Stimulated activated CD8-positive, alpha-beta memory T cell treated with anti-CD3 and anti-CD28 coated beads, Interleukin-15, amount 100 ng/mL, for 1 hour (primary cell): Measurements from ENCODE around the gene AK1.

Experiments used
- DNase-seq: peaks from one replicate; pipeline ENCODE4 v3.0.0-alpha.2; 2020; ENCODE audit warnings: low read depth

Gene AK1, protein sequence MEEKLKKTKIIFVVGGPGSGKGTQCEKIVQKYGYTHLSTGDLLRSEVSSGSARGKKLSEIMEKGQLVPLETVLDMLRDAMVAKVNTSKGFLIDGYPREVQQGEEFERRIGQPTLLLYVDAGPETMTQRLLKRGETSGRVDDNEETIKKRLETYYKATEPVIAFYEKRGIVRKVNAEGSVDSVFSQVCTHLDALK

DNA sequence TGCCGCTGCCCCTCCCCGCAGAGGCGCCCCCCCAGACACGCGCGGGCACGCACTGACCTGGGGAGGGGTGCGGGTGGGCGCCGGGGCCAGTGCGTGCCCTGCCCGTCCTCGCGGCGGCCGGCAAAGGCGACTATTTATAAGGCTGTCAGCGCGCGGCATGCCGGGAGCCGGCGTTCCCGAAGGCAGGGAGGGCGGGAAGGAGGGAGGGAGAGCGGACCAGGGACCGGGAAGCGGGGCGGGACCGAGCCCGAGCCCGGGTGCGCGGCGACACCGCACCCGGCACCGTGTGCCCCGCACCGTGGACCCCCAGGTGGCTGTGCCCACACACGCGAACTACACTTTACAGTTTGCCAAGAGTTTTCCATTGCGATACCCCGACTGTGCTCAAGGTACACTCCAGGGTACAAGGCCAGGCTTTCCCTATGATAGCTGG lies at the start of gene AK1:
AK1 (minus strand) TSS at position 110 of the 433 bp plus-strand sequence. CDS start 3,058 bp downstream, outside the sequence.
- DNase-seq, result no peak

DNA sequence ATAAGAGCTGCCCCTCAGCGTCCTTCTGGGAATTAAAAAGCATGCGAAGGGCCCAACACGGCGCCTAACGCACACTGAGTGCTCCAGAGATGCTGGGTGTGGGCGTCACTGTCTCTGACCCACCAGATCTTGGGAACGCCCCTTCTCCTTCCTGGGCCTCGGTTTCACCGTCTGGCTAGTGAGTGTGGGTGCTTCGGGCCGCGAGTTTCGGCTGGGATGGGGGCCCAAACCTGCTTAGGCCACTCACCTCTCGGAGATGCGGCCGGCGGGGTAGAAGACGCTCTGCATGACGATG lies 49.4 kb upstream of the AK1 start:
- no peak for DNase-seq

DNA sequence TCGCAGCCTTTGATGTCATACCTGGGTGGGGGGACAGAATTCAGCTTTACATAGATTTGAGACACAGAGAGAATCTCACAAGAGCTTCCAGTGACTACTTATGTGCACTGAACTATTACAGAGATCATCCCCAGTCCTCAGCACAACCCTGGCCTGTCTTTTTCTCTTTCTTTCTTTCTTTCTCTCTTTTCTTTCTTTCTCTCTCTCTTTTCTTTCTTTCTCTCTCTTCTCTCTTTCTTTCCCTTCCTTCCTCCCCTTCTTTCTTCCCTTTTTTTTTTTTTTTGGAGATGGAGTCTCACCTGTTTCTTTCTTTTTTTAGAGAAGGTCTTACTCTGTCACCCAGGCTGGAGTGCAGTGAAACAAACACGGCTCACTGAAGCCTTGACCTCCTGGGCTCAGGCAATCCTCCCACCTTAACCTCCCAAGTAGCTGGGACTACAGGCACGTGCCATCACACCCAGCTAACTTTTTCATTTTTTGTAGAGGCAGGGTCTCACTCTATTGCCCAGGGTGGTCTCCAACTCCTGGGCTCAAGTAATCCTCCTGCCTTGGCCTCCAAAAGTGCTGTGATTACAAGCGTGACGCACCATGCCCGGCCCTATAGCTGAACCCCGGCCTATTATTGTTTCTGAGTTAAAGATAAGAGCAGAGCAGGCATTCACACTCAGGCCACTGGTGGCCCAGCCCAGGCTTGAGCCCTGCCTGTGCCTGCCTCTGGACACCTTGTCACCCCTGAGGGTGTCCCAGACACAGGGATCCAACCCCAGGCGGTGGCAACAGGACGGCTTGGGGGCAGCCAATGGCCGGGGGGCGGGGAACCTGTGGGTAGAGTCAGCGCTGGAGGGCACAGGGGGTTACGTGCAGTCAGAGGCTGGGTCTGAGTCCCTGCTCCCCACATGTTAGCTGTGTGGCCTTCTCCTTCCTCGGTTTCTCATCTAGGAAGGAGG lies 48.8 kb upstream of the AK1 start:
- no peak for DNase-seq

DNA sequence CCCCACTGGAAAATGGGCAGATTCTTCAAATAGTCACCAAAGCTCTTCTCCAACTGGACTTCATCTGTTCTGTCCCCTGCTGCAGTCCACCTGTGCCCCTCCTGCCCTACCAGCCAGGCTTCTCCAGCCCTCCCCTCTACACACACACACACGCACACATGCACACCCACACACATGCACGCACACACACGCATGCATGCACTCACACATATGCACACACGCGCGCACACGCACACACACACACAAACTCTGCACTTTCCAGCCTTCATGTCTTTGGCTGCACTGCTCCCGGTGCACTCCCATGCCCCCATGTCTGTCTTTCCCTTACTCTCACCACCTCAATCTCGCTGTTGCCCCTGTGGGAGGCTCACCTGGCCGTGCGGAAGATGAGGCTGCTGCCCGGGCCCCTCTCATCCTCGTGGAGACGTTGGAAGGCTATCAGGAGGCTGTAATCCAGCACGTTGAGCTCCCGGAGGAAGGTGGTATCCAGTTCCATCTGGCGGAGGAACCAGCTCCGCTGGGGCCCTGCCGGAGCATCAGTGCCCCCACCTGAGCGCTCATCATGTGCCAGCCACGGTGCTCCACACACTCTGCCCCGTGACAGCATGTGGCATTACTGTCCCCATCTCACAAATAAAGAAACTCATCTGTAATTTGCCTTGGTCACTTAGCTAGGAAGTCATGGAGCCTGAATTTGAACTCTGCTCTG lies 47.4 kb upstream of the AK1 start:
- DNase-seq, result no peak

DNA sequence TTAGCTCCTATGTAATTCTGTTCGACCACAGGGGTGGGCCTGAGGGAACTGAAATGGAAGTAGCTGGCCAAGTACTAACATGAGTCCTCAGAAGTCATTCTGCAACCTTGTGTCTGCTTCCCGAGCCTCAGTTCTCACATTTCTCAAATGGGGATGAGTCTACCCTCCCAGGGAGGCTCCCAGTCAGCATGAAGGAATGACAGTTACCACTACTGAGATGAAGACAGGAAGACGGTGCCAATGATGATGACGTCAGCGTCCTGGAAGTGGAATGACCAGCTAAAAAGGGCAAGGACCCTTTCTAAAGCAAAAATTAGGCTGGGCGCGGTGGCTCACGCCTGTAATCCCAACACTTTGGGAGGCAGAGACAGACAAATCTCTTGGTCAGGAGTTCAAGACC lies 46.3 kb upstream of the AK1 start:
- DNase-seq, result no peak

DNA sequence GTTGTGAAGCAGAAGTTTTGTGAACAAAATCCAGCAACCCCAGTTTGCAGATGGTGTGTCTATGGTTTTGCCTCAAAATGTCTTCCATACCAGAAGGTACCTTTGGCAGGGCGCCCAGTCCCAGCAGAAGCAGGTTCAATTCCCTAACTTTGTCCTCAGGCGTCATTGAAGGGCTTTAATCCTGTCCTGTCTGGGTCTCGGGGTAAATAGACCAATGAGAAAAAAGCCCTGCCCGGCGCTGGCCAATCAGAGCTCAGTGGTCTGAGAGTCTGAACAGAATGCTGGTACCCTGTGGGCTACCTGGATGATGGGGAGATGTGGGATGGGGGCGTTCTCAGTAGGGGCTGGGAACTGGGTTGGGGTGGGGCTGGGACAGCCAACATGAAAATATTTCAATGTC lies 45.6 kb upstream of the AK1 start:
- no peak for DNase-seq

DNA sequence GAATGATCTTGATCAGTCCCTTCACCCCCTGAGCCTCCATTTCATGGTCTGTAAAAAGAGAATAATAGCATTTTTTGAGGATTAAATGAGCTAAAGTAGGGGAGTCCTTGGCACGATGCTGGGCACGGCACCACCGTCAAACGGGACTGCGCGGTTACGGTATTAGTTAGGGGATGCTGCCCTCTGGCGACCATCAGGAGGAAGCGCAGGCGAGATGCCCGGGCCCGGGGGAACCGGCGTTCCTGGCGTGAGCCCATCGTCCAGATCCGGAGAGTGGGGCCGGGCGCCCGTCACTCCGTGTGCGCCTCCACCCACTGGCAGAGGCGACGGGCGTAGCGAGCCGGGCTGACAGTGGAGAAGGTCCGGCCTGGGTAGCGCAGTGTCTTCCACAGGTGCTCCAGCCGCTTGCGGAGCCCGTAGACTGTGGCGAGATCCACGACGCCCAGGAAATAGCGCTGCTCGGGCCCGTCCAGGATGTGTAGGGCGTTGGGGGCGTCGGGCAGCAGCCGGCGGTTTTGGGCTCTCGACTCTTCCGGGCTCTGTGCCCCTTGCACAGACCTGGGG lies 44.2 kb upstream of the AK1 start:
- peak; percentile 65 for DNase-seq

DNA sequence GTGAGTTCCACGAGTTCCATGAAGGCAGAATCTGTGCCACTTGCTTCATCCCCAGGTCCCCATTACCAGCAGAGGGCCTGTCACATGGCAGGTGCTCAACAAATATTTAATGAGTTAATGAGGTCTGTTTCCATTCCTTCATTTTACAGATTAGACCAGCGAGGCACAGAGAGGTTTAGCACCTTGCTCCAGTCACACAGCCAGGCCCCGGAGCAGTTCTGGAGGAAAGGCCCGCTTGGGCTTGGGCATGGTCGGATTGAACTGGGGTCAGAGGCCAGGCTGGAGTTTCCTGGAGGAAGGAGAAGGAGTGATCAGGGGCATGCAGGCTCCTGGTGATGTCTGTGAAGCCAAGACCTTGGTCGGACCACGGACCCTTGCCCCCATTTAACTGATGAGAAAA lies 43.3 kb upstream of the AK1 start:
- DNase-seq, result no peak

DNA sequence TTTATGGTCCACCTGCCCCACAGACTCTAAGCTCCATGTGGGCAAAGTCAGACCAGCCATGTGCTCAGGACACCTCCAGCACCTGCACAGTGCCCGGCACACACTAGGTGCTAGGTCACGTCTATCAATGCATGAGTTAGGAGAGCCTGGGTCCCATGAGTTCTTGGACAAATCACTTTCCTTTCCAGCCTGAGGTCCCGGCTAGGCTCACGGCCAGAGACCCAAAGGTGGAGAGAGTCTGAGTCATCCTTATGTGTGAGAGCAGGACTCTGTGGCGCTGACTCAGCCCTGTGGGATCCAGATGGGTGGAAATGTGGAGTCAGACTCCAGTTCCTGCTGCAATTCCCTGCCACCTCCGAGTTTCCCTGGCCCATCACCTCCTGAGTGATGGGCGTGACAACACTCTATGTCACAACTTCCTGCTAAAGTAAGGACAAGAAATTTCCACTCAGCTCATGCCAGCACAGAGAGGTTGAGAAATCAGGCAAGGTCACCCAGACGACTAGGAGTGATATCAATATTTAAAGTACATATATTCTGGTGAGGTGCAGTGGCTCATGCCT lies 41.9 kb upstream of the AK1 start:
- no peak for DNase-seq

DNA sequence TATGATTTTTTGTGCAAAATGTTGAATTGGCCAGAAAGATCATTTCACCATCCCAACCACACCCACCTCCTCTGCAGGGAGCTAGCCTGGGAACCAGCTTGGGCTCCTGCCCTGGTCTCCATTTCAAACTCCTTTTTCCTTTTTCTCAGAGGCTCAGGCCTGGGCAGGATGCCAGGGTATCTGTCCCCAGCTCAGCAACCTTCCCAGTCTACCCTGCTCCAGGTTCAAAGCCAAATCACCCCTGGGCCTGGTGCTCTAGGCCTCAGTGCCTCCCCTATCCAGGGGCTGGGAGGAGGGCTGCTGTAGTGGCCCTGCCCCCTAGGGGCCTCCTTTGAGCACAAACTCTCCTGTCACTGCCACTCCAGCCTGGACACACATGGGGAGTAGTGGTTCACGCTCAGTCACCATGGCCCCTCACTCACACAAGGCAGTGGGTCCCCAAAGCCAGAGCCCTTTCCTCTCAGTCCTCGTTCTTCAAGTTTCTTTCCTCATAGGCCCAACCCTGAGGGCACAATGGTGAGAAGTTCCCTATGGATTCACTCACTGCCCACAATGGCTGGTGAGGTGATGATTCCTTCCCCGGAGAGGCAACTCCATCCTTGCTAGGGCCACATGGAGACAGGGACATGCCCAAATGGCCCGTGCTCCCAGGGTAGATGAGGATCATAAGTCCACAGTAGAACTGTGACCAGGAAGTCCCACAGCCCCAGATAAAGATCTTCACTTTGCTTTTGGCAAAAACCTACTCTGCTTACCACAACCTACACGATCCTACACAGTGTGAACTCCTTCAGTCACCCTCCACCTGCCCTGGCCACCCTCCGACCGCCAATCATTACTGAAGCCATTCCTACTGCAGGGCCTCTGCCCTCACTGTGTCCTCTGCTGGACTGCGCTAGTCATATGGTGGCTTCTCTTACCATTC lies 41.0 kb upstream of the AK1 start:
- DNase-seq, result no peak

DNA sequence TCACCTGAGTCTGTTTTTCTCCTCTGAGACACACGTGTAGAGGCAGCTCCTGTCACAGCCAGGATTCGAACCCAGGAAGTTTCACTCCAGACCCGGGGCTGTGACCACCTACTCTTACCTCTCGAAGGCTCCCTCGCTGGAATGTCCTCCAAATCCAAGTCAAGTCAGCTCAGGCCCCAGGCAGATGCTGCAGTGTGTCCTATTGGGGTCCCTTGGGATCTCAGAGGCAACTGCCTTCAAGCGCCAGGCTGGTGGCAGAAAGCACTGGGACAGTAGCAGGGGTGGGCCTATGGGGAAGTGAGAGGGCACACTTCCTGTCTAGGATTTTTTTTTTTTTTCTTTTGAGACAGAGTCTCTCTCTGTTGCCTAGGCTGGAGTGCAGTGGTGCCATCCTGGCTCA lies 40.1 kb upstream of the AK1 start:
- DNase-seq, result no peak

DNA sequence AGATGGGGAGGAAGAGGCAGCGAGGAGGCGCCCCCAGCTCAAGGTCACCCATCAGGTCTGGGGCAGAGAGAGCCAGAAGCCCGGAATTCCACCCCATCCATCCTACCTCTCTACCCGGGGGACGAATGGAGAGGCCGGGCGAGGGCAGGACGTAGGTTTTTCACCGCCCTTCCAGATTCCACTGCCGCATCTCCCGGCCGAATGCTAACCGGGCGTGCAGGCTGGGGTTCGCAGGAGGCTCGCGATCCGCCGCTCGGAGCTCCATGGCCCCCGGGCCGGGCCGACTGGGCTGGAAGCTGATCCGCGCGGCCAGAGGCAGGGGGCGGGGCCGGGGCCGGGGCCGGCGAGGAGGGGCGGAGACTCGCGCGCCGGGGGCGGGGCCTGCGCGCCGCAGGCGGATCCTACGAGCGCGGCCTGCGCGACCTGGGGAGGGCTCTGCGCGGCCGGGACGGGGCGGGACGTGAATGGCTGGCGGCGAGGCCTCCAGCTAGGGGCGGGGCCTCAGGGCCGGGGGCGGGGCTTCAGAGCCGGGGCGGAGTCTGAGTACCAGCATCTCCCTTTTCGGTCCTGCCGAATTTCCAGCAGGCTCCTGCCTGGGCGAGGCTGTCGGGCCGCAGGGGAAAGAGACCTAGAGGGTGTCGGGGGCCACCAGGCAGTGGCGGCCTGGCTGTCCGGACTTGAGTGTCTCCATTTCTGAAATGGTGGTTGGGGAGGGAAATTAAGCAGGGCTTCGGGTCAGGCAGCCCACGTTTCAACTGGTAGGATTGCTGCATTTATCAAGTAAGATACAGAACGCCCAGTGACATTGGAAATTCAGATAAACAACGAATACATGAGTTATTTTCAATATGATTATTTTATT lies 39.5 kb upstream of the AK1 start, which contains the start of gene ST6GALNAC4:
ST6GALNAC4 (minus strand) TSS at position 322 of the 862 bp plus-strand sequence. CDS start 622 bp downstream, outside the sequence.
- DNase-seq, result peak; percentile 93

DNA sequence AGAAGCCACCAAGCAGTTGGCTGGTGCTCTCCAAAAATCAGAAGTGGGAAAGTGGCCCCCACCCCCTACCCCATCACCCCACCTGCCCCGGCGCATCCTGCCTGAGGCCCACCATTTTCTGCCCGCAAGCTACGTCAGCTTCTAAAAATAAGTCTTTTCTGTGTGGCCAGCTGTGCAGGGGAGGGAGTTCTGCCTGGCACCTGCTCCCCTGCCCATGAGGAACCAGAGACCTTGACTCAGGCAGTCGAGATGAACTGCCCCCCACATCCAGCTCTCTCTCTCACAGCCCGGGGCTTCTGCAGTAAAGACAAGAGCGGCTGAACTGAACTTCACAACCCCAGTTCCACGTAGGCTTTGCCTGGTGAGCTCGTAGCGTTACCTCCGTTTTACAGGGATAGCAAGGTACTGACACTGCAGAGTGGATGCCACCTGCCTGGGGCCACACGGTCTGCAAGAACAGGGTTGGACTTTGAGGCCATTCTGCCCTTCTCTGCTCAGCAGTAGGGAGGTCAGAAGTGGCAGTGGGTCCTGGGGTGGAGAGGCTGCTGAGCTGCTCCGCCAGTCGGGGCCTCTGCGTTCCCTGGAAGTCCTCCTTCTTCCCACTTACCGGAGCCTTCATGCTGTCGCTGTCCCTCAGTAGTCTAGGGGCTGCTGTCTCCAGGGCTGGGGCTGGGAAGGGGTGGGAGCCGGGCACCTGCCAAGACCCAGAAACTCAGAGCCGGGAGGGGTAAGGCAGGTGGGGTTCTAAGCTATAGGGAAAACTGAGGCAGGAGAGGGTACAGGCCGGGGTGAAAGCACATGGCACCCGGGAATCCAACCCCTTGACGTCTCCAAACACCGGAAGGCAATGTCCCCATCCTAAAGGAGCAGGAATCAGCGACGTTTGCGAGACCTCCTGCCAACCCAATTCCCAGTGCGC lies 38.6 kb upstream of the AK1 start:
- DNase-seq, result no peak

DNA sequence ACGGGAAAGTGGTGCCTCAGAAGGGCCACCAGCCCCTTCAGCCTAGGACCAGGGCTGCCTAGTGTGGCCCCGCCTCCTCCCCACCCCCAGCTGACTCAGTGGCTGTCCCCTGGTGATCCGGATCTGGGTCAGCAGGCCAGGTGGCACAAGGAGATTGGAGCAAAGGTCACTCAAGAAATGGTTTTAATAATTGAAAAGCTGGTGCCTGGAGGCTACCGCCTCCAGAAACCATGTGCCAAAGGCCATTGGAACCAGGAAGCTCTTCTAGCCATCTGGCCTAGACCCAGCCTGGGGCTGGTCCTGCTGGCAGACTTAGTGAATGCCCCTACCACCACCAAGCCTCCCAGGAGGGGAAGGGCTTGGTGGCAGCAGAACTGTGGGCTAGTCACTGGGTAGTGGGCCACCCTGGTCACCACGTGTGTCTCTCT lies 37.9 kb upstream of the AK1 start:
- DNase-seq, result no peak

DNA sequence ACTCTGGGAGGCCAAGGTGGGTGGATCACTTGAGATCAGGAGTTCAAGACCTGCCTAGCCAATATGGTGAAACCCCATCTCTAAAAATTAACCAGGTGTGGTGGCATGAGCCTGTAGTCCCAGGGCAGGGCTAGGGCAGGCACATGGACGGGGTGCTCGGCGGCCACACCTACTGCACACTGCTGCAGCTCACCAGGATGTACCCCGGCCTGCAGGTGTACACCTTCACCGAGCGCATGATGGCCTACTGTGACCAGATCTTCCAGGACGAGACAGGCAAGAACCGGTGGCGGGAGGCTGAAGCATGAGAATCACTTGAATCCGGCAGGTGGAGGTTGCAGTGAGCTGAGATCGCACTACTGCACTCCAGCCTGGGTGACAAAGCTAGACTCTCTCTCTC lies 36.2 kb upstream of the AK1 start:
- no peak for DNase-seq

DNA sequence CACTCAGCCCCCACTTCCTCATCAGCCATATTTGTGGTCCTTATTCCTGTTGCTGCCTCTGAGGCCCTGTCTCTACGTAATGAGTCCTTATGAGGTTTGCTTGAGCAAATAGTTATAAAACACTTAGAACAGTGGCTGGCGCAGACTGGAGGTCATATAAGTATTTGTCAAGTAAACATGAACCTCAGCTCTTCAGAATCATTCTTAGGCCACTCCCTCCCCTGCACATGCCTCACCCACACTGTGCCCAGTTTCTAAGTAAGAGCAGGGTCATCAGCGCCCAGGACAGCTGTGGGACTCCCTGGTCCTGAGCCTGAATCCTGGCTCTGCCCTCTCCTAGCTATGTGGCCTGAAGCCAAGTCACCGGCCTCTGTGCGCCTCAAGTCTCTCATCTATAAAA lies 35.4 kb upstream of the AK1 start:
- no peak for DNase-seq

DNA sequence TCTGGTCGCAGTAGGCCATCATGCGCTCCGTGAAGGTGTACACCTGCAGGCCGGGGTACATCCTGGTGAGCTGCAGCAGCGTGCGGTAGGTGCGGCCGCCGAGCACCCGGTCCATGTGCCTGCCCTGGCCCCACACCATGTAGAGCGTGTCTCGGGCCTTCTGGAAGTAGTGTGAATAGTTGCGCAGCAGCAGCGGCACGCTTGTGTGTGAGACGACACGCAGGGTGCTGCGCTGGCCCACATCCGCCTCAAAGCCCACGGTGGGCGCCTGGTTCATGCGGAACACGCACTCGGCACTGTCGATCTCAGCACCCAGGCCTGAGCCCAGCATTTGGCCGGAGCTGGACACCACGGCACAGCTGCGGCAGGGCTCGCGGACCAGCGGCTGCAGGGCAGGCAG lies 34.8 kb upstream of the AK1 start:
- no peak for DNase-seq

DNA sequence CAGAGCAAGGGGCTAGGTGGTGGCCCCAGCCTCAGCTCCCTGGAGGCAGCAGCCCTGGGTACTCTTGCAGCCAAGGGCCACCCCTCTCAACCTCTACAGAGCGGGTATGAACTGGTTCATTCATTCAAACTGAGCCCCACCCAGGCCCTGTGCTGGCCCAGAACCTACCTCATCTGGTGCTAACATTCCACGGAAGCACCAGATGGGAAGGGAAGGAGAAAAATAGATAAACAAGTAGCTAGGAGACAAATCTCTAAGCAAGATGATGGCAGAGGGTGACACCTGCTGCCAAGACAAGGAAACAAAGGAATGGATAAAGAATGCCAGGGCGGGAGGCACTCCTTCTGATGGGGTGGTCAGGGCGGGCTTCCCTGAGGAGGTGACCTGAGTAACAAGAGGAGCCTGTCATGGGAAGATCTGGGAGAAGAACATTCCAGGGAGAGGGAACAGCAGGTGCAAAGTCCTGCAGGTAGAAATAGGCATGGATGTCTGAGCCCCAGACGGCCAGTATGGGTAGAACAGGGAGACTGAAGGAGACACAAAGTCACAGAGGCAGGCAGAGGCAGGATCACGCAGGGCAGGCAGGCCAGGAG lies 33.2 kb upstream of the AK1 start:
- DNase-seq, result no peak

DNA sequence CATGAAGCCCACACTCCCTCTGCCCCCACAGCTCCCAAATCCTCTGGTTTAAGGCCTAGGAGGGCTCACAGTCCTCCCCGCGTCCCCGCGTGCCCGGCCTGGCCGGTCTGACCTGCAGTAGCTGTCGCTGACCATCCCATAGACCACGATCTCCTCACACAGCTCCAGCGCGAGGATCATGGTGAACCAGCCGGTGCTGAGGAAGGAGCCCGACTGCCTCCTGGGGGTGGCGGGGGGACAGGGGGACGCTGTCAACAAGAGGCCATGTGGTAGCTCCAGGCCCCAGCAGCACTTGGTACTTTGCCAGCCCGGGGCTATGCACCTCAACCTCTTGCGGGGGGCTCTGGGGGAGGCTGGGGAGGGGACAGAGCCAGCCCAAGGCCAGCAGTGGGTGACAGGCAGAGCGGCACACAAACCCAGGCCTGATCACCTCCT lies 32.4 kb upstream of the AK1 start:
- no peak for DNase-seq
